Body of pancreas (tissue), 4 donors: ENCODE measurements around the gene SNAPC2.

Experiments
- CTCF ChIP-seq, 7 experiments: fragments of 450-650 bp in 4 of 7; fragments of 200-600 bp in 3 of 7; sonication (generic) in 3 of 7; IDR thresholded peaks; one replicate each; pipeline ENCODE4 v1.5.1; 2016 to 2019; ENCODE audit warnings: antibody characterized with exemption in 7 of 7
- POLR2A ChIP-seq, 3 donors: fragments of 450-650 bp; IDR thresholded peaks; one replicate each; pipeline ENCODE4 v1.6.1; 2016; ENCODE audit warnings: antibody characterized with exemption in 3 of 3, mild to moderate bottlenecking in 2 of 3

- no peak for TF ChIP-seq CTCF (IDR thresholded peaks at IDR 0.05)
- TF ChIP-seq POLR2A (IDR thresholded peaks at IDR 0.05): no peak
Observed at GRCh38 chr19:7933828-7934725, 13.9 kb downstream of the SNAPC2 start.
